Breast epithelium (tissue), 3 donors: ENCODE measurements around the gene CYTH2.

Experiments
- CTCF ChIP-seq, 3 donors: fragments of 450-650 bp; IDR thresholded peaks; one replicate each; pipeline ENCODE4 v1.5.1; 2016 to 2017; ENCODE audit warnings: antibody characterized with exemption in 3 of 3, mild to moderate bottlenecking in 3 of 3, moderate library complexity in 3 of 3
- POLR2A ChIP-seq: fragments of 450-650 bp; IDR thresholded peaks from one replicate; pipeline ENCODE4 v1.6.1; 2016; ENCODE audit warnings: antibody characterized with exemption, mild to moderate bottlenecking, moderate library complexity

GRCh38 chr19:48502350-48503018 lies 33.3 kb downstream of the CYTH2 start:
- TF ChIP-seq CTCF (IDR thresholded peaks at IDR 0.05) (no peak), POLR2A (no peak)
